ENCODE measurements around the gene C9orf152.

The C9orf152 gene

GRCh38 chr9:110217656-110218099 is 9.7 kb upstream of the C9orf152 start:
- H3K4me1 ChIP-seq (ENCODE audit: insufficient read depth, low read length, severe bottlenecking) = no peaks in the 10 kb centered on the region
- H3K27ac ChIP-seq (ENCODE audit: low read depth, low read length, poor library complexity, severe bottlenecking) = no peak overlapping the region
- H3K27me3 ChIP-seq (ENCODE audit: insufficient read depth, low read length) = 0 out of 2 replicates have a peak, but pooled peaks cover 3% of the 10 kb centered on the region
- H3K9me3 ChIP-seq (ENCODE audit: low read length) = no peaks in the 10 kb centered on the region
- H3K4me2 ChIP-seq (ENCODE audit: low read length) = 0 out of 2 replicates have a peak overlapping the region, but pooled peaks have one; percentile 27
- no peaks in the 10 kb centered on the region for H3K79me2 ChIP-seq (ENCODE audit: insufficient read depth, low read length)
- no peaks in the 10 kb centered on the region for H3F3A ChIP-seq (ENCODE audit: insufficient read depth, low read length)
- no peaks in the 10 kb centered on the region for H4K20me1 ChIP-seq (ENCODE audit: insufficient read depth, low read length)
- no peak overlapping the region for H2AFZ ChIP-seq (ENCODE audit: low read length)
- no peak overlapping the region for H3K9ac ChIP-seq (ENCODE audit: low read length)
- no peak overlapping the region for H3K4me3 ChIP-seq (ENCODE audit: low read depth, low read length, poor library complexity, severe bottlenecking)
- no peaks in the 10 kb centered on the region for H3K36me3 ChIP-seq (ENCODE audit: insufficient read depth, low read length)
- TF ChIP-seq EZH2 (IDR thresholded peaks at IDR 0.05; ENCODE audit: borderline replicate concordance, low read length) = no peak
- peak; percentile 79 for TF ChIP-seq CTCF (IDR thresholded peaks at IDR 0.05; ENCODE audit: low read length)
- H3K9me2 ChIP-seq (ENCODE audit: low read depth, low read length) = no peaks in the 10 kb centered on the region

GRCh38 chr9:110214586-110215355 is 6.8 kb upstream of the C9orf152 start:
- H3K27ac ChIP-seq (ENCODE audit: low read depth, low read length, poor library complexity, severe bottlenecking) = no peak overlapping the region
- H3K4me3 ChIP-seq (ENCODE audit: low read depth, low read length, poor library complexity, severe bottlenecking) = no peak overlapping the region

GRCh38 chr9:110214090-110214489 is 6.1 kb upstream of the C9orf152 start:
- H3K27ac ChIP-seq (ENCODE audit: low read depth, low read length, poor library complexity, severe bottlenecking) = no peak overlapping the region
- H4K20me1 ChIP-seq (ENCODE audit: insufficient read depth, low read length) = no peaks in the 10 kb centered on the region
- H3K9me2 ChIP-seq (ENCODE audit: low read depth, low read length) = no peaks in the 10 kb centered on the region
- no peak overlapping the region for H2AFZ ChIP-seq (ENCODE audit: low read length)
- H3K4me3 ChIP-seq (ENCODE audit: low read depth, low read length, poor library complexity, severe bottlenecking) = no peak overlapping the region
- H3K4me2 ChIP-seq (ENCODE audit: low read length) = no peak overlapping the region
- TF ChIP-seq EZH2 (IDR thresholded peaks at IDR 0.05; ENCODE audit: borderline replicate concordance, low read length) (no peak), CTCF (IDR thresholded peaks at IDR 0.05; ENCODE audit: low read length) (no peak)
- H3K9ac ChIP-seq (ENCODE audit: low read length) = no peak overlapping the region
- H3F3A ChIP-seq (ENCODE audit: insufficient read depth, low read length) = no peaks in the 10 kb centered on the region
- H3K36me3 ChIP-seq (ENCODE audit: insufficient read depth, low read length) = no peaks in the 10 kb centered on the region
- 0 out of 2 replicates have a peak, but pooled peaks cover 3% of the 10 kb centered on the region for H3K9me3 ChIP-seq (ENCODE audit: low read length)
- H3K27me3 ChIP-seq (ENCODE audit: insufficient read depth, low read length) = 0 out of 2 replicates have a peak, but pooled peaks cover 11% of the 10 kb centered on the region
- no peaks in the 10 kb centered on the region for H3K4me1 ChIP-seq (ENCODE audit: insufficient read depth, low read length, severe bottlenecking)
- H3K79me2 ChIP-seq (ENCODE audit: insufficient read depth, low read length) = no peaks in the 10 kb centered on the region

More at GRCh38 chr9:110214586-110215355, 6.8 kb upstream of the C9orf152 start:
- H3K4me2 ChIP-seq (ENCODE audit: low read length) = no peak overlapping the region
- H3K79me2 ChIP-seq (ENCODE audit: insufficient read depth, low read length) = no peaks in the 10 kb centered on the region
- H3K4me1 ChIP-seq (ENCODE audit: insufficient read depth, low read length, severe bottlenecking) = no peaks in the 10 kb centered on the region
- no peaks in the 10 kb centered on the region for H3F3A ChIP-seq (ENCODE audit: insufficient read depth, low read length)
- no peak overlapping the region for H2AFZ ChIP-seq (ENCODE audit: low read length)
- no peaks in the 10 kb centered on the region for H3K36me3 ChIP-seq (ENCODE audit: insufficient read depth, low read length)
- H3K9me3 ChIP-seq (ENCODE audit: low read length) = 0 out of 2 replicates have a peak, but pooled peaks cover 3% of the 10 kb centered on the region
- no peak overlapping the region for H3K9ac ChIP-seq (ENCODE audit: low read length)
- H3K27me3 ChIP-seq (ENCODE audit: insufficient read depth, low read length) = 0 out of 2 replicates have a peak, but pooled peaks cover 11% of the 10 kb centered on the region
- no peak for TF ChIP-seq CTCF (IDR thresholded peaks at IDR 0.05; ENCODE audit: low read length)
- no peak for TF ChIP-seq EZH2 (IDR thresholded peaks at IDR 0.05; ENCODE audit: borderline replicate concordance, low read length)
- H4K20me1 ChIP-seq (ENCODE audit: insufficient read depth, low read length) = no peaks in the 10 kb centered on the region
- H3K9me2 ChIP-seq (ENCODE audit: low read depth, low read length) = no peaks in the 10 kb centered on the region

Data from OCI-LY1 (cell line).